NB4 (cell line): Measurements from ENCODE around the gene TDP2.
"Not testable (repeated sequence)": the region's sequence is repeated elsewhere in the genome, so short reads cannot be mapped to it uniquely, and the experiment has no call there.

Experiments used
- DNase-seq: peaks from one replicate; pipeline ENCODE4 v3.0.0; 2010; ENCODE audit warnings: low read depth
- H3K4me3 ChIP-seq: one replicate; pipeline ENCODE4 v1.5.1; 2011; ENCODE audit warnings: mild to moderate bottlenecking, low read depth, low read length, moderate library complexity
- MYC ChIP-seq: IDR thresholded peaks from 2 replicates; pipeline ENCODE4 v1.6.1; 2011; ENCODE audit warnings: low read depth, low read length
- POLR2A ChIP-seq: IDR thresholded peaks from 2 replicates; pipeline ENCODE4 v1.6.1; 2011; ENCODE audit warnings: mild to moderate bottlenecking; ENCODE audit not compliant: insufficient read length; ENCODE audit errors: extremely low read depth
- TF ChIP-seq, protein P1 (sequence below): IDR thresholded peaks from one replicate; pipeline ENCODE4 v1.5.1; 2012; ENCODE audit warnings: low read depth, low read length
- TF ChIP-seq, protein P2 (sequence below): IDR thresholded peaks from 2 replicates; pipeline ENCODE4 v1.6.1; 2011; ENCODE audit warnings: low read depth, low read length

TDP2 gene

DNA sequence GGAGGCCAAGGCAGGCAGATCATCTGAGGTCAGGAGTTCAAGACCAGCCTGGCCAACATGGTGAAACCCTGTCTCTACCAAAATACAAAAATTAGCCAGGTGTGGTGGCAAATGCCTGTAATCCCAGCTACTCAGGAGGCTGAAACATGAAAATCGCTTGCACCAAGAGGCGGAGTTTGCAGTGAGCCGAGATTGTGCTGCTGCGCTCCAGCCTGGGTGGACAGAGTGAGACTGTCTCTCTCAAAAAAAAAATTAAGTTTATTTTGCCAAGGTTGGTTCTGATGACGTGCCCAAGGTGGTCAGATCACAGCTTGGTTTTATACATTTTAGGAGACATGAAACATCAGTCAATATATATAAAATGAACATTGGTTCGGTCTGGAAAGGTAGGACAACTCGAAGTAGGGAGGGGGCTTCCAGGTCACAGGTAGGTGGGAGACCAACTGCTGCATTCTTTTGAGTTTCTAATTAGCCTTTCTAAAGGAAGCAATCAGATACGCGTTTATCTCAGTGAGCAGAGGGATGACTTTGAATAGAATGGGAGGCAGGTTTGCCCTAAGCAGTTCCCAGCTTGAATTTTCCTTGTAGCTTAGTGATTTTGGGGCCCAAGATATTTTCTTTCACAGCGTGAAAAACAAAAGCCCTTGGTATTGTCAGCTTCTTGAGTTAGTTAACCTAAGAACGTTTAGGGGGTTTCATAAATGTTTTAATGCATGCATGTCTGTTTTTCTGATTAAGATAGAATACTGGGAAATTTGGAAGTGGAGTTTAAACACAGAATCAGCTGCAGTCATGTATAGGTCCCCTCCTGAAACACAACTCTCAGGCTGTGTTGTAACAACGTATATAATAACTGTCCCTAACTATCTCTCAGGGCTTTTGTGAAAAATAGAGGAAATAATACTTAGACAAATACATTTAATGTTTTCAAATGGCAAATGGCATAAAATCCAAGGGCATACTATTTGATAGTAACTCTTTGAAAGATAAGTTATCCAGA is 16.9 kb upstream of the TDP2 start:
- no peak for DNase-seq
- TF ChIP-seq, protein P1, sequence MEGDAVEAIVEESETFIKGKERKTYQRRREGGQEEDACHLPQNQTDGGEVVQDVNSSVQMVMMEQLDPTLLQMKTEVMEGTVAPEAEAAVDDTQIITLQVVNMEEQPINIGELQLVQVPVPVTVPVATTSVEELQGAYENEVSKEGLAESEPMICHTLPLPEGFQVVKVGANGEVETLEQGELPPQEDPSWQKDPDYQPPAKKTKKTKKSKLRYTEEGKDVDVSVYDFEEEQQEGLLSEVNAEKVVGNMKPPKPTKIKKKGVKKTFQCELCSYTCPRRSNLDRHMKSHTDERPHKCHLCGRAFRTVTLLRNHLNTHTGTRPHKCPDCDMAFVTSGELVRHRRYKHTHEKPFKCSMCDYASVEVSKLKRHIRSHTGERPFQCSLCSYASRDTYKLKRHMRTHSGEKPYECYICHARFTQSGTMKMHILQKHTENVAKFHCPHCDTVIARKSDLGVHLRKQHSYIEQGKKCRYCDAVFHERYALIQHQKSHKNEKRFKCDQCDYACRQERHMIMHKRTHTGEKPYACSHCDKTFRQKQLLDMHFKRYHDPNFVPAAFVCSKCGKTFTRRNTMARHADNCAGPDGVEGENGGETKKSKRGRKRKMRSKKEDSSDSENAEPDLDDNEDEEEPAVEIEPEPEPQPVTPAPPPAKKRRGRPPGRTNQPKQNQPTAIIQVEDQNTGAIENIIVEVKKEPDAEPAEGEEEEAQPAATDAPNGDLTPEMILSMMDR = no peak
- TF ChIP-seq, protein P2, sequence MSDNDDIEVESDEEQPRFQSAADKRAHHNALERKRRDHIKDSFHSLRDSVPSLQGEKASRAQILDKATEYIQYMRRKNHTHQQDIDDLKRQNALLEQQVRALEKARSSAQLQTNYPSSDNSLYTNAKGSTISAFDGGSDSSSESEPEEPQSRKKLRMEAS = no peak
- no peak for TF ChIP-seq MYC
- TF ChIP-seq POLR2A = no peak
- H3K4me3 ChIP-seq = no peak overlapping the region

DNA sequence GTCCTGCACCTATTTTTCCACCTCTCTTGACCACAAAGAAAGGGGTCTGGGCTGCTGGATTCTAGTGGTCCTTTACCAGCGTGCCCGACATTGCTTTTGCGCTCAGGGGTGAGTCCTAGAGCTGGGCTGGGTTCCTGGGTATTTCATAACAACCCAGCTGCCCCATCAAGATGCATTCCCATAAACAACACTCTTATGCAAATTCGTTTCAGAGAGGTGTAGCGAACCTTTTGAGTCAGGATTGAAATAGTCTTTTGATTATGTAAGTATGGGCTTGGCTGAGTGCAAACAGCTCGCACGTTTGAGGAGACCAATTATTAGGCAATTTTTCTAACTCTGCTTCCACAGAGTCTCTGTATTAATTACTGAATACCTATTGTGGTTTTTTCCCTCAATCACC is 13.9 kb upstream of the TDP2 start:
- no peak overlapping the region for H3K4me3 ChIP-seq
- DNase-seq = no peak
- TF ChIP-seq, protein P2 = no peak
- TF ChIP-seq POLR2A (no peak), MYC (no peak)
- TF ChIP-seq, protein P1 = no peak

DNA sequence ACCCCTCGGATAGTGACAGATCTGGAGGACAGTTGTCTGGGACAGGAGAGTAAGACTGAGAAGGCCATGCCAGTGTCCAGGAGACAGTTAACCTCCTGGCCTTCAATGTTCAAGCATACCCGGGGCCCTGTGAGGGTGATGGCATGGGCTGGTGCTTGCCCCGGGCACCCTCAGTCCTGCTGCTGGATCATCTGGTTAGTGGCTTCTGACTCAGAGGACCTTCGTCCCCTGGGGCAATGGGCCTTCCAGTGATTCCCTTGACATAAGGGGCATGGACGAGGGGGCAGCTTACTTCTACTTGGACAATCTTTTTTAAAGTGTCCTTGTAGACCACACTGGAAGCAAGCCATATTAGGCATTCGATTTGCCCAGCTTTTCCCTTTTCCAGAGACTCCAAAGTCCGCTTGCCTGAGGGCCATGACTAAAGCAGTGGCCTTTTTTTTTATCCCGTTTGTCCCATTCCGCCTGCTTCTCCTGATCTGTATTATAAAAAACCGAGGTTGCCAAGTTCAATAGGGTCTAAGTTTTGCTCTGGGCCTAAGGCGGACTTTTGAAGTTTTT is 12.2 kb upstream of the TDP2 start:
- DNase-seq, H3K4me3 ChIP-seq: not testable (repeated sequence)

DNA sequence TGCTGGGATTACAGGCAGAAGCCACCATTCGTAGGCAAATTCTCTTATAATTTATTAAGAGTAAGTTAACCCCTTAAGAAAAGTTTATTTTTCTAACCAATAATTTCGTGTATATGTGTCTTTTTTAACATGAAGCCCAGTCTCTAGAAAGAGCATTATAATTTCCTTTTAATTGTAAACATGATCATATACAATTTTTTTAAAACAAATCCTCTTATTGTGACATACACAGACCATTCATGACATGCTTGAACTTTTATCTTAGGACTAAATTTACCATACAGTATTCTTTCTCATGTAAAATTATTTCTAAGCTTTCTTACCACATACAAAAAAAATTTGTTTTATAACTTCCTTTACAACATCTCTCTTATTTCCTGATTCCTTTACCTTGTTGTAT is 6.9 kb upstream of the TDP2 start:
- no peak overlapping the region for H3K4me3 ChIP-seq
- TF ChIP-seq POLR2A (no peak), MYC (no peak)
- TF ChIP-seq, protein P1 = no peak
- TF ChIP-seq, protein P2 = no peak
- DNase-seq = peak; percentile 23

DNA sequence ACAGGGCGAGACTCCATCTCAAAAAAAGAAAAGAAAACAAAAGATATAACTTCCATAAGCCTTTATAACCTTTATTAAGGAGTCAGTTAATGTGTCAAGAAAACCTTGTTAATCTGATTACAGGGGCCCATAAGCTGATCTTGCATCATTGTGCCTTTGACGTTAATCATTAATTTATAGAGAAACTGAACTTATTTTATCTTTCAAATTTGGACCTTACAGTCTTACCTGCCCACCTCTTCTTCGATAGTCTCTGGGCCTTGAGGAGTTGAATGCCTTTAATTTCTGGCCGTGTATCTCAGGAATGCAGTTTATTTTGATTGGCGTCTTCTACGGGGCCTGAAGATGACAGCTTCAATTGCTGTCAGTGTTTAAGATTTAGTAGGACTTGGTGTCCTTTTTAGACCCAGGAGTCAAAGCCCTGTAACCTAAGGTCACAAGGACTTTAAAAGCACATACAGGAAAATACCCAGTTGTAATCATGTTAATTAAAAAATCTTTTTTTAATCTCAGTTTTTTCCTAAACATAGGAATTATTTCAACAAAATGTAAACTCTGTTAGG is 6.0 kb upstream of the TDP2 start:
- no peak overlapping the region for H3K4me3 ChIP-seq
- no peak for DNase-seq
- no peak for TF ChIP-seq POLR2A

DNA sequence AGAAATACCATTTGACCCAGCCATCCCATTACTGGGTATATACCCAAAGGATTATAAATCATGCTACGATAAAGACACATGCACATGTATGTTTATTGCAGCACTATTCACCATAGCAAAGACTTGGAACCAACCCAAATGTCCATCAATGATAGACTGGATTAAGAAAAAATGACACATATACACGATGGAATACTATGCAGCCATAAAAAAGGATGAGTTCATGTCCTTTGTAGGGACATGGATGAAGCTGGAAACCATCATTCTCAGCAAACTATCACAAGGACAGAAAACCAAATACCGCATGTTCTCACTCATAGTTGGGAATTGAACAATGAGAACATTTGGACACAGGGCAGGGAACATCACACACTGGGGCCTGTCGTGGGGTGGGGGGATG is 4.4 kb upstream of the TDP2 start:
- not testable (repeated sequence) for DNase-seq, H3K4me3 ChIP-seq

DNA sequence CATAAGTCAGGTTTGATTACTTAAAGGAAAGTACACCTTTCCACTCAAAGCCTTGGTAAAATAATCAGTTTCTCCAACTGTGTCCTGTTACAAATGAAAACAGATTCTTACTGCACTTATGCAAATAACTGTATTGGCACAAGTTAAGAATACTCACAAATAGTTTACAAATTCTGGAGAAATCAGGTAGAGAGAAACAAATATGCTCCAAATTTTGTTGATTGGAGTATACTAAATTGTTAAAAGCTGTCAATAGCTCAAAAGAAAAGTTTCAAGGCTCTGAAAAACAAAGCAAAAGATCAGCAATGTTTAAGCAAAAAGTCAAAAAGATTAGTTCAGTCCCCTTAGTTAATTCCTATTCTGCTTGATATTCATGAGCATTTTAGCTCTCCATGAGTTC is 3.8 kb upstream of the TDP2 start:
- H3K4me3 ChIP-seq, DNase-seq: not testable (repeated sequence)

DNA sequence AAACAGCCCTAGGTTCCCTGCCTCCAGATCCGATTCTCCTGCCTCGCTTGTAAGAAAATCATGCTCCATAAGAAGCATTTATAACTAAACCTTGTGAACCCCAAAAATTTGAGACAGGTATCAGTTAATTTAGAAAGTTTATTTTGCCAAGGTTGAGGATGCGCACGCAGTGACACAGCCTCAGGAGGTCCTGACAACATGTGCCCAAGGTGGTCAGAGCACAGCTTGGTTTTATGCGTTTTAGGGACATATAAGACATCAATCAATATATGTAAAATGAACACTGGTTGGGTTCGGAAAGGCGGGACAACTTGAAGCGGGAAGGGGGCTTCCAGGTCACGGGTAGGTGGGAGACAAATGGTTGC is 2.3 kb upstream of the TDP2 start:
- no peak overlapping the region for H3K4me3 ChIP-seq
- TF ChIP-seq MYC (no peak), POLR2A (no peak)
- TF ChIP-seq, protein P1 = no peak
- TF ChIP-seq, protein P2 = no peak
- no peak for DNase-seq

DNA sequence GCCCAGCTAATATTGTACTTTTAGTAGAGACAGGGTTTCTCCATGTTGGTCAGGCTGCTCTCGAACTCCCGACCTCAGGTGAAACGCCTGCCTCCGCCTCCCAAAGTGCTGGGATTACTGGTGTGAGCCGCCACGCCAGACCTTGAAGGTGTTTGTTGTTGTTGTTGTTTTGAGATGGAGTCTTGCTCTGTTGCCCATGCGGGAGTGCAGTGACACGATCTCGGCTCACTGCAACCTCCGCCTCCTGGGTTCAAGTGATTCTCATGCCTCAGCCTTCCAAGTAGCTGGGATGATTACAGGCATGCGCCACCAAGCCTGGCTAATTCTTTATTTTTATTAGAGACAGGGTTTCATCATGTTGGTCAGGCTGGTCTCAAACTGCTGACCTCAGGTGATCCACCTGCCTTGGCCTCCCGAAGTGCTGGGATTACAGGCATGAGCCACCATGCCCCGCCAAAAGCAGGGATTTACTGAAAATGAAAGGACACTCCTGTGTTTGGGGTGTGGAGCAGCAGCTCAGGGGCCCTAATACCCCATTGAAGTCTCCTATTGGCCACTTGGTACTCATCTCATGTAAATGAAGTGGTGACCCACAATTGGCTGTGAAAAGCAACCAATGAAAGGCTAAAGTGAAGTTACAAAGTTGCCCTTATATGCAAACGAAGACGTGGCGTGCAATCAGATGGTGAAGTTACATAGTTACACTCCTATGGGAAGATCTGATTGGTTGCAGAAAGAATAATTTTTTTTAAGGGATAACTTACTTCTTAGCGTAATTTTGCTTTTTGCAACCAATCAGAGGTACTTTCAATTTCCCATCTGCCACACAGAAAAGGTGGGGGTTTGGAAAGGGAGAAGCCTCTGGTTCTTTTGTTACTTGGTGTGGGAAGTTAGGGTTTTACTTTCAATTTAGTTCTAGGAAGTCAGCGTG is 1.6 kb upstream of the TDP2 start:
- peak overlapping the region; percentile 87 for H3K4me3 ChIP-seq
- peak; percentile 34 for DNase-seq
